Mucosa of rectum (tissue), 2 donors: ENCODE results near the gene TPRA1.

Source experiments
- H3K27ac ChIP-seq, 2 donors: one replicate each; pipeline ENCODE4 v1.7.0; 2013; ENCODE audit warnings: inconsistent platforms in 2 of 2, low read depth in 2 of 2, low read length in 2 of 2
- H3K27me3 ChIP-seq, 2 donors: one replicate each; pipeline ENCODE4 v1.7.0; 2013; ENCODE audit warnings: low read length in 2 of 2; ENCODE audit not compliant: control insufficient read depth in 2 of 2, insufficient read depth in 2 of 2
- H3K36me3 ChIP-seq, 2 donors: one replicate each; pipeline ENCODE4 v1.7.0; 2013; ENCODE audit warnings: low read length in 2 of 2; ENCODE audit not compliant: control insufficient read depth in 2 of 2, insufficient read depth in 2 of 2
- H3K4me1 ChIP-seq, 2 donors: one replicate each; pipeline ENCODE4 v1.7.0; 2013; ENCODE audit warnings: low read length in 2 of 2, mild to moderate bottlenecking in 1 of 2; ENCODE audit not compliant: control insufficient read depth in 2 of 2, insufficient read depth in 2 of 2
- H3K4me3 ChIP-seq, 2 donors: one replicate each; pipeline ENCODE4 v1.7.0; 2013; ENCODE audit warnings: low read length in 2 of 2
- H3K9ac ChIP-seq, 2 donors: one replicate each; pipeline ENCODE4 v1.7.0; 2013; ENCODE audit warnings: low read length in 2 of 2, low read depth in 1 of 2, mild to moderate bottlenecking in 1 of 2
- H3K9me3 ChIP-seq, 2 donors: one replicate each; pipeline ENCODE4 v1.7.0; 2013; ENCODE audit warnings: low read length in 2 of 2; ENCODE audit not compliant: control insufficient read depth in 2 of 2
- donor health status: healthy.
- donor health status: Normal muscosa, but diverticular disease.

TPRA1 gene

DNA sequence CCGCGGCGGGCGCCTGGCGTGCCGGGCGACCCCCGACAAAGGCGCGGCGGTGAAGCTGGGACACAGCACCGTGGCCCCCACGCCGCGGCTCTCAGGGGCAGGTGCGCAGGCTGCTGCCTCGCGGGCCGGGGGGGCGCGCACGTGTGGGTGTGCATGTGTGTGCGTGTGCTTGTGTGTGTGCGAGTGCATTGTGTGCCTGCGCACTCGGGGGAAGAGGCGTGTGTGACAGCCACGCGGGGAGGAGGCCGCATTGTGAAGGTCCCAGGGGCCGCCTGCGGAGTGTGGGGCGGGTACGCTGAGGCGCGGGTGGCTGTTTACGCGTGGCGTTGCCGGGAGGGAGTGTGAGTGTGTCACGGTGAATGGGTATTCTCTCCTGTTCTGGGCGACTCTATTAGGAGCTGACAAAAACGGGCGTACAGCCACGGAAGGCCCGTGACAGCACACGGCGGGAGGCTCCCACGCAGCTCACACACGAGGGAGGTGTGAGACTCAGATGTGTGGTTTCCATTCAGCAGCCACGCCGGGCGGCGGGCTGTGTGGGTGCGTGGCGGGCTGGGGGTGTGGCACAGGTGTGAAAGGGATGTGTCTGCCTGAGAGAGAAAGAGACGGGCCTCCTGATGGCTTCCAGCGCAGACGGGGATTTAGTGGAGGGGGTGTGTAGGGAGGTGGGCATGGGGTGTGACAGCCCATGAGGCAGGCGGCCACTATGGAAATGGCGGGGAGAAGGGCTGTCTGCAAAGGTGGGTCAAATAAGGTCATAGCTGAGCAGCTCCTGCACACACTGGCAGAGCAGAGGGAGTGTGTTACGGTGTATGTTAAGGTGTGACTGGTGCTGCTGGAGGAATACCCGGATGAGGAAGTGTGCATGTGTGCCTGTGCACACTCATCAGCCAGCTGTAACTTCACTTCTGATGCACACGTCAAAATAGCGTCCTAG is 39.2 kb upstream of the TPRA1 start:
- Histone ChIP-seq H3K4me1 (peaks cover 13 to 15% of the 10 kb centered on the region in 2 donors), H3K27me3 (peaks cover 0 to 8% of the 10 kb centered on the region in 2 donors), H3K36me3 (no peaks in the 10 kb centered on the region), H3K9ac (peak overlapping the region in 1 of 2 donors; percentile 56), H3K9me3 (no peaks in the 10 kb centered on the region), H3K27ac (no peak overlapping the region), H3K4me3 (peak overlapping the region; percentile 74)

DNA sequence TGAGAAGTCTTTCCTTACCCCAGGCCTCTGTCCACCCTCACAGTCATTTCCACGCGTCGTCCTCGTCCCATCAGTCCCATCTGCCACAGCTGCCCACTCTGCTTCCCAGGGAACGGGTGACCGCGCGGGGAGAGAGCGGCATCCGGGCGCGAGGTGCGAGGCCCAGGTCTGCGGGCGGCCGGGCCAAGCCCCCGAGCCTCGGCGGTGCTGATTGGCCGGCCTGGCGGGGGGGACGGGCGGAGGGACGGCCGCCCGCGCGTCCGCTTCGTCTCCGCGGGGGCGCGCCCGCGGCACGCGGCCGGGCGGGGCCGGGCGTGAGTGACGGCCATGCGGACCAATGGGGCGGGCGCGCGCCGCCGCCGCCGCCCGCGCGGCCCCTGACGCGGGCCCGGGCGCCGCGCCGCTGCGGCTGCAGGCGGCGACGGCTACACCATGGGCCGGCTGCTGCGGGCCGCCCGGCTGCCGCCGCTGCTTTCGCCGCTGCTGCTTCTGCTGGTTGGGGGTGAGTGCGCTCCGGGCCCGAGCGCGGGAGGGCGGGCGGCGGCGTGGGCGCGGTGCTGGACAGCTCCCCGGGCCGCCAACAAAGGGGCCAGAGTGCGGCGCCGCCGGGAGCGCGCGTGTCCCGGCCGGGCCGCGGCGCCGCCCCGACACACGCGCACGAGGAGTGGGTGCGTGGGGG is 38.4 kb upstream of the TPRA1 start, which contains the start of gene PODXL2:
Gene PODXL2 (plus strand): TSS at position 398 of the 679 bp plus-strand sequence. CDS start 35 bp downstream, at position 433.
- H3K27ac ChIP-seq, result no peak within 1 kb of the TSS
- peak within 1 kb of the TSS in 1 of 2 donors; percentile 56 for H3K9ac ChIP-seq
- peaks cover 0 to 8% of the 10 kb centered on the region in 2 donors for H3K27me3 ChIP-seq

DNA sequence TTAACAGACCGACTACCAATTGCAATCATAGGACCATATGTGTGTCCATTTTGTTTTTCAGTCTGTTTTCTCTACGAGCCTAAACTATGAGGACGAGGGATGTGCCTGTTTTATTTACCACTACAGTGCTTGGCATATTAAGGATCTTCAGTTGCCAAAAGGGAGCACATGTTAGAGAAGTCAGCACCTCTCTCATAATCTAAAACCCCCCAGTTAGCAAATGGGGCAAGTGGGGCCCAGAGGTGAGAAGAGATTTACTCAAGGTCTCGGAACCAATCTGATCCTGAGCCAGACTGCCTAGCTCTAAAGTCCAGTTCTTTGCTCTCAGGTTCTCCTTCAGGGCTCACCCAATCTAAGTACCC is 37.9 kb upstream of the TPRA1 start:
- no peak overlapping the region for H3K27ac ChIP-seq
- peaks cover 0 to 8% of the 10 kb centered on the region in 2 donors for H3K27me3 ChIP-seq
- H3K4me3 ChIP-seq, result no peak overlapping the region
- H3K9ac ChIP-seq, result no peak overlapping the region
- H3K4me1 ChIP-seq, result peaks cover 13 to 15% of the 10 kb centered on the region in 2 donors
- no peaks in the 10 kb centered on the region for H3K9me3 ChIP-seq
- no peaks in the 10 kb centered on the region for H3K36me3 ChIP-seq

More for the DNA sequence above, 38.4 kb upstream of the TPRA1 start, which contains the start of gene PODXL2:
- no peaks in the 10 kb centered on the region for H3K36me3 ChIP-seq
- H3K4me3 ChIP-seq, result peak within 1 kb of the TSS; percentile 74
- no peaks in the 10 kb centered on the region for H3K9me3 ChIP-seq
- peaks cover 13 to 15% of the 10 kb centered on the region in 2 donors for H3K4me1 ChIP-seq

DNA sequence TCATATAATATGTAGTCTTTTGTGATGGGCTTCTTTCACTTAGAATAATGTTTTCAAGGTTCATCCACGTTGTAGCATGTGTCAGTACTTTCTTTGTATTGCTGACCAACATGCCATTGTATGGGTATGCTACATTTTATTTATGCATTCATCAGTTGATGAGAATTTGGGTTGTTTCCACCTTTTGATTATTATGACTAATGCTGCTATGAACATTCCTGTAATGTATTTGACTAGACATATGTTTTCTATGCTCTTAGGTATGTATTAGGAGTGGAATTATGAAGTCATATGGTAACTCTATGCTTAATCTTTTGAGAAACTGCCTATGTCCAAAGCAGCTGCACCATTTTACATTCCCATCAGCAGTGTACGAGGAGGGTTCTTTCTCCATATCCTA is 35.3 kb upstream of the TPRA1 start:
- H3K27ac ChIP-seq, result no peak overlapping the region
- peaks cover 0 to 8% of the 10 kb centered on the region in 2 donors for H3K27me3 ChIP-seq
- no peak overlapping the region for H3K9ac ChIP-seq
- no peak overlapping the region for H3K4me3 ChIP-seq
- H3K36me3 ChIP-seq, result peaks cover 1 to 6% of the 10 kb centered on the region in 2 donors
- peaks cover 13% of the 10 kb centered on the region in 2 donors for H3K4me1 ChIP-seq
- no peaks in the 10 kb centered on the region for H3K9me3 ChIP-seq

DNA sequence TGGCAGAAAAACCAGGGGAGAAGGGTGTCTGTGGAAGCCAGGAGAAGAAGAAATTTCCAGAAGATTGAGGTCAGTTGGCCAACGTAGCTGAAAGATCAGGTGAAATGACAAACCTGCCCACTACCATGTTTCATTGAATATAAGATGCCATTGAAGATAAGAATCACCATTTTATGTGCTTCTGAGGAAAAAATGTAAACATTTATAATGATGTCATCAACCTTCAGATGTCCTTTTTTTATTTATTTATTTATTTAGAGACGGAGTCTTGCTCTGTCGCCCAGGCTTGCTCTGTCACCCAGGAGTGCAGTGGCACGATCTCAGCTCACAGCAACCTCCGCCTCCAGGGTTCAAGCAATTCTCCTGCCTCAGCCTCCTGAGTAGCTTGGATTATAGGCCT is 33.5 kb upstream of the TPRA1 start:
- peaks cover 5 to 15% of the 10 kb centered on the region in 2 donors for H3K36me3 ChIP-seq
- H3K27ac ChIP-seq, result no peak overlapping the region
- no peak overlapping the region for H3K4me3 ChIP-seq
- H3K4me1 ChIP-seq, result no peaks in the 10 kb centered on the region
- peaks cover 0 to 2% of the 10 kb centered on the region in 2 donors for H3K27me3 ChIP-seq
- H3K9me3 ChIP-seq, result no peaks in the 10 kb centered on the region
- H3K9ac ChIP-seq, result no peak overlapping the region

DNA sequence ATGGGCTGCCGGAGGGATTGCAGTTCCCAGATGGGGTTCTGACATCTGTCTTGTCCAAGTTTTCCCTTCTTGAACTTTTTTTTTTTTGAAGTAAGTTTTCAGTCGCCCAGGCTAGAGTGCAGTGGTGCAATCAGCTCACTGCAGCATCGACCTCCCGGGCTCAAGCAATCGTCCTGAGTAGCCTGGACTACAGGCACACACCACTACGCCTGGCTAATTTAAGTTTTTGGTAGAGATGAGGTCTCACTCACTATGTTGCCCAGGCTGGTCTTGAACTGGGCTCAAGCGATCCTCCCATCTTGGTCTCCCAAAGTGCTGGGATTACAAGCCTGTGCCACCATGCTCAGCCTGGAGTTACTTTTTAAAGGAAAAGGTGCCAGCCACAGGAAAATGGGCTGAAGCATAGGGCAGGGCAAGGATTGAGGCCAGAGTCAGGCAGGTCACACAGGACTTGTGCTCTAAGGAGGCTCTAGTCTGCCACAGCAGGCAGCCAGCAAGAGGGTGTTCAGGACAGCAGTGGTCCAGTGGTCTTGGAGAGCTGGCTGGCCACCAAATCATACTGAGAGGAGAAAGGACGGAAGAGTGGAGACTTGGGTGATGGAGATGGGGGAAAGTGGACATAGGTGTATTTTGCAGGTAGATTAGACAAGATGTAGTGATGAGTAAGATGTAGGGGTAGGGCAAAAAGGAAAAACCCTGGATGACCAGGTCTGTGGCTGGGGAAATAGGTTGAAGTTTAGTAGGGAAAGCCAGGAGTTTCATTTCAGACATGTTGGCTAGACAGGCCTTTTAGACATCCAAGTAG is 32.4 kb upstream of the TPRA1 start:
- Histone ChIP-seq H3K27ac (no peak overlapping the region), H3K9ac (no peak overlapping the region), H3K4me3 (no peak overlapping the region), H3K36me3 (peaks cover 5 to 18% of the 10 kb centered on the region in 2 donors), H3K27me3 (peaks cover 0 to 2% of the 10 kb centered on the region in 2 donors), H3K4me1 (no peaks in the 10 kb centered on the region), H3K9me3 (no peaks in the 10 kb centered on the region)

DNA sequence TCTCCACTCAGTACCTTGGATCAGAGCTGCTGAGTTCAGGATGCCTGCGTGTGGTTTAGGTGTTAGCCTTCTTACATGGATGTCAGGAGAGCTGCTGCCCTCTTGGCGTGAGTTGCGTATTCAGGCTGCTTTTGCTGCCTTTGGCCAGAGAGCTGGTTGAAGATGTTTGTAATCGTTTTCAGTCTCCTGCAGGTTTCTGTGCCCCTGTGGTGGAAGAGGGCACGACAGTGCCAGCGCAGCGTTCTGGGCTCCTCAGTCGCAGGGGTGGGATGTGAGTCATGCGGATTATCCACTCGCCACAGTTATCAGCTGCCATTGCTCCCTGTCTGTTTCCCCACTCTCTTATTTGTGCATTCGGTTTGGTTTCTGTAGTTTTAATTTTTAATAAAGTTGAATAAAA is 31.5 kb upstream of the TPRA1 start:
- Histone ChIP-seq H3K4me3 (no peak overlapping the region), H3K36me3 (peaks cover 9 to 26% of the 10 kb centered on the region in 2 donors), H3K27me3 (peaks cover 0 to 2% of the 10 kb centered on the region in 2 donors), H3K4me1 (no peaks in the 10 kb centered on the region), H3K27ac (no peak overlapping the region), H3K9ac (no peak overlapping the region), H3K9me3 (no peaks in the 10 kb centered on the region)

DNA sequence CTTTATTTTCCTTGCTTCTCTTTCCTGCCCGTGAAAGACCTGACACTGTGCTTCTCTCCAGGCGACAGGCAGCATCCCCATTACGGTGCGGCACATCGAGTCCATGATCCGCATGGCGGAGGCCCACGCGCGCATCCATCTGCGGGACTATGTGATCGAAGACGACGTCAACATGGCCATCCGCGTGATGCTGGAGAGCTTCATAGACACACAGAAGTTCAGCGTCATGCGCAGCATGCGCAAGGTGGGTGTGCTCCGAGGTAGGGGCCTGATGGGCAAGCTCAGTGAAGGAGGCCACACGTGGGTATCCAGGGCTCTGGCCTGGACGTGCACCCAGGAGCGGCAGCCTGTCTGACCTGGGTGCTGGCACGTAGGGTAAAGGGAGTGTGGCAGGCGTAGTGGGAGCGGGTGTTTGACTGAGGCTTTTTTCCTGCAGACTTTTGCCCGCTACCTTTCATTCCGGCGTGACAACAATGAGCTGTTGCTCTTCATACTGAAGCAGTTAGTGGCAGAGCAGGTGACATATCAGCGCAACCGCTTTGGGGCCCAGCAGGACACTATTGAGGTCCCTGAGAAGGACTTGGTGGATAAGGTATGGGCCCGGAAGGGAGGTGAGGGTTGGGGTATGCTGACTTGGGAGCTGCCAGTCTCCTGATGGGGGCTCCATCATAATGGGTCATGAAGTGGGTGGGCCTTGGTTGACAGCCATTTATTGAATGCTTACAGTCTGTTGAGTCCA is 30.3 kb upstream of the TPRA1 start:
- Histone ChIP-seq H3K9ac (no peak overlapping the region), H3K27ac (no peak overlapping the region), H3K4me3 (no peak overlapping the region), H3K4me1 (no peaks in the 10 kb centered on the region), H3K27me3 (peaks cover 0 to 2% of the 10 kb centered on the region in 2 donors), H3K36me3 (peaks cover 9 to 29% of the 10 kb centered on the region in 2 donors), H3K9me3 (no peaks in the 10 kb centered on the region)

DNA sequence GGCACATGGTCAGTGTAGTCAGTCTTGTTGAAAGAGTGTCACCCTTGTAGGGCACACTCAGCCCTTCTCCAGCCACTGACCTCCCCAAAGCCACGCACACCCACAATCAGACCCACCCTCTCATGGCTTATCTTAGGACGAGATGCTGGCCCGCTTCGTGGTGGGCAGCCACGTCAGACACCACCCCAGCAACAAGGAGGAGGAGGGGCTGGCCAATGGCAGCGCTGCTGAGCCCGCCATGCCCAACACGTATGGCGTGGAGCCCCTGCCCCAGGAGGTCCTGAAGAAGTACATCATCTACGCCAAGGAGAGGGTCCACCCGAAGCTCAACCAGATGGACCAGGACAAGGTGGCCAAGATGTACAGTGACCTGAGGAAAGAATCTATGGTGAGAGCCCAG is 28.4 kb upstream of the TPRA1 start:
- Histone ChIP-seq H3K36me3 (peaks cover 9 to 29% of the 10 kb centered on the region in 2 donors), H3K4me3 (no peak overlapping the region), H3K9ac (no peak overlapping the region), H3K9me3 (no peaks in the 10 kb centered on the region), H3K27ac (no peak overlapping the region), H3K4me1 (no peaks in the 10 kb centered on the region), H3K27me3 (no peaks in the 10 kb centered on the region)
